ENCODE data around the gene RAB5A. TPM values are rescaled to one million over a fixed set of nuclear protein-coding genes. Genes with fewer than 3 reads are reported as not detected.
"Not testable (repeated sequence)": the region's sequence is repeated elsewhere in the genome, so short reads cannot be mapped to it uniquely, and the experiment has no call there.

RAB5A gene
- polyA plus RNA-seq, 1 experiment: 58.7 TPM

GRCh38 chr3:20015525-20015924 lies 68.6 kb downstream of the RAB5A start:
- ChIA-PET POLR2A (no interaction called here), CTCF (no interaction called here)
- no peak for TF ChIP-seq CTCF (IDR thresholded peaks at IDR 0.05; ENCODE audit: low read depth, low read length)

DNA sequence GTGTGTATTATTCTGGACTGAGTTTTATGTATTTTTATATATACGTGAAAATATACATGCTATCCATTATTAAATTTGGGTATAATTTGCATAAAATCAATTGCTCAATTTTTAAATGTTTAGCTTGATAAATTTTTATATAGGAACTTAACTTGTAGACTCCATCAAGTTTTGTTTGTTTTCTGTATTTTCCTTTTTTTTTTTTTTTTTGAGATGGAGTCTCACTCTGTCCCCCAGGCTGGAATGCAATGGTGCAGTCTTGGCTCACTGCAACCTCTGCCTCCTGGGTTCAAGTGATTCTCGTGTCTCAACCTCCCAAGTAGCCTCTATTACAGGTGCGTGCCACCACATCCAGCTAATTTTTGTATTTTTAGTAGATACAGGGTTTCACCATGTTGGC lies 69.2 kb downstream of the RAB5A start:
- H3K27ac ChIP-seq (ENCODE audit: low read depth, low read length); H3K27me3 ChIP-seq (ENCODE audit: control insufficient read depth, insufficient read depth, low read length); DNase-seq (ENCODE audit: low read depth, low spot score); CTCF ChIA-PET; POLR2A ChIA-PET; H3K4me3 ChIP-seq (ENCODE audit: low read depth, low read length); H3K9me3 ChIP-seq (ENCODE audit: control insufficient read depth, insufficient read depth, low read length): not testable (repeated sequence)

More at GRCh38 chr3:20015525-20015924, 68.6 kb downstream of the RAB5A start:
- no peaks in the 10 kb centered on the region for H3K9me3 ChIP-seq (ENCODE audit: control insufficient read depth, insufficient read depth, low read length)
- H3K27ac ChIP-seq (ENCODE audit: low read depth, low read length): no peak overlapping the region
- no peaks in the 10 kb centered on the region for H3K27me3 ChIP-seq (ENCODE audit: control insufficient read depth, insufficient read depth, low read length)
- no peak for DNase-seq (ENCODE audit: low read depth, low spot score)
- no peak overlapping the region for H3K4me3 ChIP-seq (ENCODE audit: low read depth, low read length)

DNA sequence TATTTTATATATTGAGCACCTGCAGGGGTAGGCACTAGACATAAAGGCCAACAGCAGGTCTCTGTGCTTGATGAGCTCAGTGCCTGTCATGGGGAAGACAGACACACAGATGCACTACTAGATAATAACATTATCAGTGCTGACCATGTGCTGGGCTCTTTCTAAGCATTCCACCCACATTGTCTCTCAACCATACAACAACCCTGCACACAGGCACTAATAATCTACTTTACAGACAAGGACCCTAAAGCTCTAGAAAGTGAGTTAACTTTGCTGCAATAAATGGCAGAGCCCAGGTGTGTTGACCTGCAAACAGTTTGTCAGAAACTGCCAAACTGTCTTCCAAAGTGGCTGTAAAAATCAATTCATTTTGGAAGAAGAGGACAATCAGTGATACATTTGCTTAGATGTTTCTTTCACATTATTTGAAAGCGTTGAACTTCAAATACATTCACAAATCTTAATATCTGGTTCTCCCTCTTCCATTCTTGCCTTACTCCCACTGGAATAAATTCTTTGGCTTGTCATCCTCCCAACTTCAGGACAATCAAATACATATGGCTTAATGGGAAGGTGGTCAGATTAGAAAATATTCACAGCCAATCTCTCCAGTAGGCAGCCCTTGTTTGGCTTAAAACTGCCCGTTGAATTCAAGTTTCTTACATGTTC lies 76.2 kb downstream of the RAB5A start:
- TF ChIP-seq CTCF (IDR thresholded peaks at IDR 0.05; ENCODE audit: low read depth, low read length): no peak
- Histone ChIP-seq H3K27ac (ENCODE audit: low read depth, low read length) (no peak overlapping the region), H3K27me3 (ENCODE audit: control insufficient read depth, insufficient read depth, low read length) (no peaks in the 10 kb centered on the region), H3K4me3 (ENCODE audit: low read depth, low read length) (no peak overlapping the region), H3K9me3 (ENCODE audit: control insufficient read depth, insufficient read depth, low read length) (no peaks in the 10 kb centered on the region)
- POLR2A ChIA-PET: no interaction called here
- no peak for DNase-seq (ENCODE audit: low read depth, low spot score)
- CTCF ChIA-PET: no interaction called here

- ChIA-PET POLR2A (no interaction called here), CTCF (interaction anchor here (0.6 kb wide), 1 partner anchor 129 kb away, joined by 8 read pairs; no protein-coding TSS in a partner anchor)
- Histone ChIP-seq H3K27ac (ENCODE audit: low read depth, low read length) (no peak overlapping the region), H3K27me3 (ENCODE audit: control insufficient read depth, insufficient read depth, low read length) (no peaks in the 10 kb centered on the region), H3K4me3 (ENCODE audit: low read depth, low read length) (no peak overlapping the region), H3K9me3 (ENCODE audit: control insufficient read depth, insufficient read depth, low read length) (no peaks in the 10 kb centered on the region)
- no peak for DNase-seq (ENCODE audit: low read depth, low spot score)
- no peak for TF ChIP-seq CTCF (IDR thresholded peaks at IDR 0.05; ENCODE audit: low read depth, low read length)
Measured at GRCh38 chr3:20023623-20024405, 76.9 kb downstream of the RAB5A start.

- Histone ChIP-seq H3K4me3 (ENCODE audit: low read depth, low read length) (no peak overlapping the region), H3K27me3 (ENCODE audit: control insufficient read depth, insufficient read depth, low read length) (no peaks in the 10 kb centered on the region), H3K27ac (ENCODE audit: low read depth, low read length) (no peak overlapping the region), H3K9me3 (ENCODE audit: control insufficient read depth, insufficient read depth, low read length) (no peaks in the 10 kb centered on the region)
- POLR2A ChIA-PET: no interaction called here
- no peak for DNase-seq (ENCODE audit: low read depth, low spot score)
- CTCF ChIA-PET: interaction anchor here (1.6 kb wide), 1 partner anchor 160 kb away, joined by 5 read pairs; no protein-coding TSS in a partner anchor
- TF ChIP-seq CTCF (IDR thresholded peaks at IDR 0.05; ENCODE audit: low read depth, low read length): no peak
Measured at GRCh38 chr3:20027136-20027535, 80.2 kb downstream of the RAB5A start.

Measured in AG04450 (cell line).